GM12875 (cell line): Measurements from ENCODE around the gene CABLES1.

Experiments used
- H3K4me3 ChIP-seq: one replicate; pipeline ENCODE4 v1.5.1; 2011; ENCODE audit warnings: low read depth, low read length, control low read depth
- CTCF ChIP-seq: IDR thresholded peaks from 2 replicates; pipeline ENCODE4 v1.5.1; 2011; ENCODE audit warnings: low read depth, mild to moderate bottlenecking, control low read depth, inconsistent platforms, low read length, moderate library complexity, borderline replicate concordance; ENCODE audit not compliant: insufficient read depth

The CABLES1 gene

GRCh38 chr18:23163786-23164533, 28.7 kb downstream of the CABLES1 start:
- no peak for TF ChIP-seq CTCF
- no peak overlapping the region for H3K4me3 ChIP-seq

GRCh38 chr18:23165271-23166068, 30.2 kb downstream of the CABLES1 start:
- no peak for TF ChIP-seq CTCF
- no peak overlapping the region for H3K4me3 ChIP-seq

DNA sequence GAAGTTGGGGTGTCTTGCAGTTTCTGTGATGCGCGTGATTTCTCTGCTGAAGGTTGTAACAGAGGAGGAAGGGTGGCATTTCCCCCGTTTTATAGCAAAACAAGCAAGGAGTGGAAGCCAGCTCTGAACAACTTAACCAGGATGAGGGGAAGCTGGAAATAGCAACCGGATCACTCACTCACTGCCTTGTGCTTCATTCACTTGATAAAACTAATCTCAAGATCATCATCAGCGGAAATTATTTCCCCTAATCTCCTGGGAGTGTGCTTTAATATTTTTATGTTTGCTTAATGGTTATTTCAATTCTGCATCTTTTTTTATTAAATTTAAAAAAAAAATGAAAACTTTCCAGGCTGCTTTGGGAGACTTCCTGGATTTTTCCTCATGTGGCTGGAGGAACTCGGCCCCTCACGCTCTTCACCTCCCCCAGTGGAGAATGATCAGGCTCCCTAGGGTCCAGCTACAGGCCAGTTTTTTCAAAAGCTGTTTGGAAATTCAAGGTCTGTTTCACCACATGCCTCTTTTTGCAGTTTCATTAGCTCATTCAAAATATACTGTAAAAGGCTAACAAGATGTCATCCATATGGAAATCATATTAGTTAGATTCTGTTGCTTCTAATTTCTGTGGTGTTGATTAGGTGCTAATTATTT, 31.7 kb downstream of the CABLES1 start:
- no peak for TF ChIP-seq CTCF
- H3K4me3 ChIP-seq = no peak overlapping the region

DNA sequence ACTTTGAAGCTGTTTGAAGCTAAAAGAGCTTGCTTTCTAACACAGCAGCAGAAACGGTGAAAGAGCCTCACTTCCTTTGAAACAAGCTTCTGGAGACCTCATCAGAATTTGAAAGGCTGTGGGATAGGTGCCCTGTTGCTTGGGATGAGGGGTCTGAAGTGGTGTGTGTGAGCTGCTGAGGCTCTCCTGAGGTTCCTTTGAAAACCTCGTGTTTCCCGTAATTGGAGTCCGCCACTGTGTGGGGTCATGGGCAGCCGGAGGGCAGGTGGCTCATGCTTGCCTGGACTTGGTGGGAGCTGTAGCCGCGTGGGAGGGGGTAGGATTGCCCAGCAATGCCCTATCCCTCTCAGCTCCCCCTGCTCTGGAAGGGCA, 34.4 kb downstream of the CABLES1 start:
- TF ChIP-seq CTCF = no peak
- H3K4me3 ChIP-seq = no peak overlapping the region

GRCh38 chr18:23170137-23170536, 34.9 kb downstream of the CABLES1 start:
- H3K4me3 ChIP-seq = no peak overlapping the region
- TF ChIP-seq CTCF = no peak

- no peak overlapping the region for H3K4me3 ChIP-seq
- no peak for TF ChIP-seq CTCF
Measured at GRCh38 chr18:23171581-23172156, 36.4 kb downstream of the CABLES1 start.
